H1 (cell line): ENCODE data around the gene CHMP4B. TPM values are rescaled to one million over a fixed set of nuclear protein-coding genes. Genes with fewer than 3 reads are reported as not detected.
A peak's percentile ranks its signal among the peaks of the same experiment; 100 is the strongest.

ENCODE experiments used
- CTCF ChIA-PET: fragments of 300-600 bp; sonication (Branson Sonifier 250); formaldehyde crosslinking; loops from one replicate; lab custom pipeline; 2021; ENCODE audit not compliant: partially characterized antibody; lab: Charles Lee
- POLR2A ChIA-PET: fragments of 300-600 bp; sonication (Branson Sonifier 250); formaldehyde crosslinking; loops from one replicate; lab custom pipeline; 2021; ENCODE audit warnings: inconsistent platforms; ENCODE audit not compliant: partially characterized antibody; lab: Charles Lee
- DNase-seq, 2 experiments: peaks; one replicate each; pipeline versions ENCODE4 v3.0.0 to v3.0.0-alpha.2; 2010 to 2022; ENCODE audit warnings: low spot score in 2 of 2, low read depth in 1 of 2, mixed read lengths in 1 of 2
- FAIRE-seq: peaks from 2 replicates; lab custom pipeline; 2011; peaks lifted over from hg19 to GRCh38; lab: Jason Lieb, UNC
- H2AFZ ChIP-seq: 2 replicates; pipeline ENCODE4 v1.8.1; 2012; ENCODE audit warnings: low read length, inconsistent platforms
- H2AK5ac ChIP-seq: 2 replicates; pipeline ENCODE4 v1.6.1; 2013; ENCODE audit warnings: low read depth, low read length
- H2BK120ac ChIP-seq: replicated peaks from 2 replicates; pipeline ENCODE3; 2013; ENCODE audit warnings: low read depth, low read length, inconsistent platforms
- H2BK12ac ChIP-seq: 2 replicates; pipeline ENCODE4 v1.6.1; 2013; ENCODE audit warnings: low read depth, low read length
- H2BK15ac ChIP-seq: 2 replicates; pipeline ENCODE4 v1.6.1; 2013; ENCODE audit warnings: low read length
- H2BK20ac ChIP-seq: 2 replicates; pipeline ENCODE4 v1.6.1; 2013; ENCODE audit warnings: low read length
- H2BK5ac ChIP-seq: 2 replicates; pipeline ENCODE4 v1.6.1; 2013; ENCODE audit warnings: low read depth, low read length
- H3K14ac ChIP-seq: 2 replicates; pipeline ENCODE4 v1.6.1; 2013; ENCODE audit warnings: inconsistent platforms; ENCODE audit not compliant: insufficient read length
- H3K18ac ChIP-seq: 2 replicates; pipeline ENCODE4 v1.6.1; 2013; ENCODE audit warnings: low read length; ENCODE audit errors: extremely low read depth
- H3K23ac ChIP-seq: 2 replicates; pipeline ENCODE4 v1.6.1; 2013; ENCODE audit warnings: inconsistent platforms; ENCODE audit not compliant: insufficient read length
- H3K23me2 ChIP-seq: 2 replicates; pipeline ENCODE4 v1.6.1; 2013; ENCODE audit warnings: low read depth, low read length
- H3K27ac ChIP-seq: 2 replicates; pipeline ENCODE4 v1.6.1; 2011; ENCODE audit warnings: low read depth, low read length, inconsistent platforms
- H3K27me3 ChIP-seq, 4 experiments: replicated peaks in 1 of 4; 1 replicate in 1 of 4; 2 replicates in 3 of 4; pipeline versions ENCODE4 v1.6.1 to v1.8.1; 2011 to 2013; ENCODE audit warnings: low read length in 3 of 4, mild to moderate bottlenecking in 3 of 4, inconsistent platforms in 2 of 4, mixed read lengths in 2 of 4, moderate library complexity in 1 of 4; ENCODE audit not compliant: control insufficient read depth in 3 of 4, insufficient read depth in 3 of 4; ENCODE audit errors: extremely low read depth in 1 of 4
- H3K36me3 ChIP-seq, 4 experiments: 2 replicates each; pipeline versions ENCODE4 v1.6.1 to v1.8.1; 2011 to 2013; ENCODE audit warnings: mild to moderate bottlenecking in 4 of 4, low read length in 3 of 4, moderate library complexity in 2 of 4, control low read depth in 1 of 4, inconsistent platforms in 1 of 4; ENCODE audit not compliant: insufficient read depth in 4 of 4, control insufficient read depth in 2 of 4
- H3K4ac ChIP-seq: replicated peaks from 2 replicates; pipeline ENCODE3; 2013; ENCODE audit warnings: low read length, low read depth, mixed read lengths, inconsistent platforms; ENCODE audit not compliant: insufficient read length
- H3K4me1 ChIP-seq, 4 experiments: replicated peaks in 1 of 4; 1 replicate in 1 of 4; 2 replicates in 3 of 4; pipeline versions ENCODE4 v1.6.1 to v1.8.1; 2011 to 2013; ENCODE audit warnings: low read length in 3 of 4, inconsistent platforms in 2 of 4, mixed read lengths in 1 of 4; ENCODE audit not compliant: insufficient read depth in 4 of 4, control insufficient read depth in 3 of 4
- H3K4me2 ChIP-seq, 2 experiments: 2 replicates each; pipeline versions ENCODE4 v1.6.1 to v1.8.1; 2011 to 2013; ENCODE audit warnings: low read depth in 2 of 2, low read length in 2 of 2, control low read depth in 1 of 2, inconsistent platforms in 1 of 2, mild to moderate bottlenecking in 1 of 2; ENCODE audit not compliant: insufficient read depth in 1 of 2
- H3K4me3 ChIP-seq, 4 experiments: fragments of 200-600, 300-600 bp in 1 of 4; sonication (generic), shearing (Covaris generic), sonication (Bioruptor Twin) in 1 of 4; 2 replicates each; pipeline versions ENCODE4 v1.5.1 to v1.8.1; 2011 to 2016; ENCODE audit warnings: low read length in 4 of 4, low read depth in 3 of 4, control low read depth in 2 of 4, inconsistent platforms in 2 of 4, mild to moderate bottlenecking in 2 of 4, mixed read lengths in 1 of 4, moderate library complexity in 1 of 4; ENCODE audit not compliant: insufficient read depth in 2 of 4; ENCODE audit errors: extremely low read depth in 1 of 4
- H3K56ac ChIP-seq: replicated peaks from 2 replicates; pipeline ENCODE3; 2013; ENCODE audit warnings: low read depth, mild to moderate bottlenecking, mixed read lengths, low read length, inconsistent platforms; ENCODE audit not compliant: insufficient read length
- H3K79me1 ChIP-seq: 2 replicates; pipeline ENCODE4 v1.6.1; 2013; ENCODE audit warnings: low read depth, low read length, control low read depth
- H3K79me2 ChIP-seq, 2 experiments: 2 replicates each; pipeline versions ENCODE4 v1.6.1 to v1.8.1; 2012 to 2013; ENCODE audit warnings: low read length in 2 of 2, mild to moderate bottlenecking in 2 of 2, inconsistent platforms in 1 of 2; ENCODE audit not compliant: insufficient read depth in 2 of 2, control insufficient read depth in 1 of 2
- H3K9ac ChIP-seq, 4 experiments: replicated peaks in 1 of 4; 1 replicate in 1 of 4; 2 replicates in 3 of 4; pipeline versions ENCODE4 v1.6.1 to v1.8.1; 2011 to 2013; ENCODE audit warnings: low read depth in 3 of 4, low read length in 3 of 4, control low read depth in 2 of 4, mild to moderate bottlenecking in 2 of 4, moderate library complexity in 2 of 4, inconsistent platforms in 1 of 4; ENCODE audit errors: extremely low read depth in 1 of 4
- H3K9me3 ChIP-seq, 2 experiments: 2 replicates each; pipeline versions ENCODE4 v1.6.1 to v1.8.1; 2012 to 2013; ENCODE audit warnings: mild to moderate bottlenecking in 2 of 2, moderate library complexity in 2 of 2, control low read depth in 1 of 2, inconsistent platforms in 1 of 2, low read depth in 1 of 2, low read length in 1 of 2, mixed read lengths in 1 of 2; ENCODE audit not compliant: insufficient read depth in 2 of 2
- H4K20me1 ChIP-seq, 2 experiments: replicated peaks in 1 of 2; 2 replicates each; pipeline versions ENCODE3 to v1.8.1; 2011 to 2013; ENCODE audit warnings: inconsistent platforms in 2 of 2, low read length in 2 of 2, mild to moderate bottlenecking in 1 of 2; ENCODE audit not compliant: insufficient read depth in 2 of 2, control insufficient read depth in 1 of 2
- H4K5ac ChIP-seq: 2 replicates; pipeline ENCODE4 v1.6.1; 2013; ENCODE audit warnings: low read length, low read depth, mixed read lengths, inconsistent platforms; ENCODE audit not compliant: insufficient read length
- H4K8ac ChIP-seq: 2 replicates; pipeline ENCODE4 v1.8.0; 2013; ENCODE audit warnings: mild to moderate bottlenecking, moderate library complexity, low read length, inconsistent platforms; ENCODE audit not compliant: insufficient read depth; ENCODE audit errors: extremely low read depth
- H4K91ac ChIP-seq: replicated peaks from 2 replicates; pipeline ENCODE3; 2013; ENCODE audit warnings: low read length, mixed read lengths, inconsistent platforms; ENCODE audit not compliant: insufficient read length
- ASH2L ChIP-seq: fragments of 200-600, 300-600 bp; sonication (generic); IDR thresholded peaks from one replicate; pipeline ENCODE4 v1.7.1; 2017; ENCODE audit warnings: low read length
- BACH1 ChIP-seq: IDR thresholded peaks from 2 replicates; pipeline ENCODE4 v1.6.1; 2012; ENCODE audit warnings: low read length, improper control_type of control experiment
- CEBPB ChIP-seq: IDR thresholded peaks from 2 replicates; pipeline ENCODE4 v1.6.1; 2012; ENCODE audit warnings: low read depth, low read length
- CHD2 ChIP-seq: IDR thresholded peaks from 2 replicates; pipeline ENCODE4 v1.6.1; 2012; ENCODE audit warnings: low read length, improper control_type of control experiment
- HDAC6 ChIP-seq: IDR thresholded peaks from one replicate; pipeline ENCODE4 v1.7.1; 2012; ENCODE audit warnings: low read depth, mild to moderate bottlenecking, inconsistent platforms, low read length, moderate library complexity
- JUN ChIP-seq: IDR thresholded peaks from 2 replicates; pipeline ENCODE4 v1.6.1; 2011; ENCODE audit warnings: low read depth, mild to moderate bottlenecking, improper control_type of control experiment, low read length
- KDM5A ChIP-seq: fragments of 200-600 bp; IDR thresholded peaks from 2 replicates; pipeline ENCODE4 v1.7.1; 2012; ENCODE audit warnings: mild to moderate bottlenecking, low read length, inconsistent platforms, mixed read lengths
- MAX ChIP-seq: IDR thresholded peaks from 2 replicates; pipeline ENCODE4 v1.6.1; 2012; ENCODE audit warnings: inconsistent platforms
- NRF1 ChIP-seq: IDR thresholded peaks from 2 replicates; pipeline ENCODE4 v1.6.1; 2011; ENCODE audit warnings: mild to moderate bottlenecking, low read depth, low read length, improper control_type of control experiment
- POLR2AphosphoS5 ChIP-seq: IDR thresholded peaks from 2 replicates; pipeline ENCODE4 v1.6.1; 2011; ENCODE audit warnings: low read depth, low read length
- SP1 ChIP-seq: IDR thresholded peaks from 2 replicates; pipeline ENCODE4 v1.6.1; 2011; ENCODE audit warnings: low read depth, low read length
- SP4 ChIP-seq: IDR thresholded peaks from 2 replicates; pipeline ENCODE4 v1.6.1; 2012; ENCODE audit warnings: low read length, inconsistent platforms
- polyA plus RNA-seq, 7 experiments: library from polyadenylated mRNA; depleted of rRNA in 3 of 7; stranded (reverse) in 5 of 7; unstranded in 2 of 7; fragments of >200 nt in 5 of 7; fragments of 200-250 nt in 2 of 7; gene quantifications; 1 replicate in 5 of 7; 2 replicates in 1 of 7; 4 replicates in 1 of 7; pipeline versions ENCODE4 v1.2.1 to v1.2.3, GENCODE V29; 2011 to 2013; ENCODE audit warnings: missing spikeins in 2 of 7, mixed read lengths in 2 of 7
- total RNA-seq: library from RNA; stranded (reverse); fragmentation: NEBNext Ultra II Directional; extraction: Animal tissue kit (Norgen Biotek cat#: 25700); gene quantifications from 2 replicates; pipeline ENCODE4 v1.2.1, GENCODE V29; 2021

CHMP4B gene
- total and polyA plus RNA-seq, 2 of the 8 experiments (the other 6 are each of a cell fraction or from before 2014, with no cell fraction given): 38.6 to 66.3 TPM

GRCh38 chr20:33847006-33847405 lies 35.9 kb downstream of the CHMP4B start:
- peaks cover 0 to 7% of the 10 kb centered on the region in 2 experiments for H4K20me1 ChIP-seq
- H2BK15ac ChIP-seq: no peak overlapping the region
- no peak overlapping the region for H3K4ac ChIP-seq
- H3K27ac ChIP-seq: no peak overlapping the region
- TF ChIP-seq CHD2: no peak
- TF ChIP-seq NRF1: no peak
- TF ChIP-seq SP1: no peak
- no peak for TF ChIP-seq BACH1
- no peak for TF ChIP-seq CEBPB
- TF ChIP-seq POLR2AphosphoS5: no peak
- no peak for TF ChIP-seq HDAC6
- TF ChIP-seq SP4: no peak
- no peak for TF ChIP-seq MAX
- TF ChIP-seq KDM5A: no peak
- no peak for TF ChIP-seq JUN
- TF ChIP-seq ASH2L: no peak
- H3K4me1 ChIP-seq: peaks cover 10 to 20% (median 17%) of the 10 kb centered on the region in 4 experiments
- no peaks in the 10 kb centered on the region for H3K27me3 ChIP-seq
- H2BK120ac ChIP-seq: no peak overlapping the region
- H3K23ac ChIP-seq: no peak overlapping the region
- H4K5ac ChIP-seq: no peak overlapping the region
- H3K9me3 ChIP-seq: no peaks in the 10 kb centered on the region
- H3K79me1 ChIP-seq: peaks cover 14% of the 10 kb centered on the region
- 0 out of 2 replicates have a peak overlapping the region, but pooled peaks have one; percentile 83 for H2BK5ac ChIP-seq
- peak overlapping the region in 1 of 2 experiments; percentile 44; a peak in 1 of 4 replicates for H3K4me2 ChIP-seq
- CTCF ChIA-PET: interaction anchor here (0.8 to 1.9 kb wide), 6 partner anchors 15 to 195 kb away, joined by 3 to 6 read pairs (median 4); no protein-coding TSS in a partner anchor
- H3K79me2 ChIP-seq: peaks cover 3 to 54% of the 10 kb centered on the region in 2 experiments; a peak in 3 of 4 replicates
- no peak overlapping the region for H4K91ac ChIP-seq
- H3K14ac ChIP-seq: no peak overlapping the region
- H4K8ac ChIP-seq: no peak overlapping the region
- no peak overlapping the region for H3K4me3 ChIP-seq
- no peak overlapping the region for H2AK5ac ChIP-seq
- H3K56ac ChIP-seq: no peak overlapping the region
- H2BK20ac ChIP-seq: no peak overlapping the region
- 0 out of 2 replicates have a peak, but pooled peaks cover 2% of the 10 kb centered on the region for H3K23me2 ChIP-seq
- H3K18ac ChIP-seq: no peak overlapping the region
- POLR2A ChIA-PET: interaction anchor here (1.4 to 1.7 kb wide), 2 partner anchors 55 to 242 kb away, joined by 3 to 4 read pairs; no protein-coding TSS in a partner anchor
- peaks cover 4 to 14% (median 7%) of the 10 kb centered on the region in 4 experiments; a peak in 5 of 8 replicates for H3K36me3 ChIP-seq
- FAIRE-seq: no peak
- no peak for DNase-seq
- H2BK12ac ChIP-seq: 0 out of 2 replicates have a peak overlapping the region, but pooled peaks have one; percentile 80
- H3K9ac ChIP-seq: no peak overlapping the region
- H2AFZ ChIP-seq: no peak overlapping the region
